ENCODE measurements around the gene SLC38A10.

DNA sequence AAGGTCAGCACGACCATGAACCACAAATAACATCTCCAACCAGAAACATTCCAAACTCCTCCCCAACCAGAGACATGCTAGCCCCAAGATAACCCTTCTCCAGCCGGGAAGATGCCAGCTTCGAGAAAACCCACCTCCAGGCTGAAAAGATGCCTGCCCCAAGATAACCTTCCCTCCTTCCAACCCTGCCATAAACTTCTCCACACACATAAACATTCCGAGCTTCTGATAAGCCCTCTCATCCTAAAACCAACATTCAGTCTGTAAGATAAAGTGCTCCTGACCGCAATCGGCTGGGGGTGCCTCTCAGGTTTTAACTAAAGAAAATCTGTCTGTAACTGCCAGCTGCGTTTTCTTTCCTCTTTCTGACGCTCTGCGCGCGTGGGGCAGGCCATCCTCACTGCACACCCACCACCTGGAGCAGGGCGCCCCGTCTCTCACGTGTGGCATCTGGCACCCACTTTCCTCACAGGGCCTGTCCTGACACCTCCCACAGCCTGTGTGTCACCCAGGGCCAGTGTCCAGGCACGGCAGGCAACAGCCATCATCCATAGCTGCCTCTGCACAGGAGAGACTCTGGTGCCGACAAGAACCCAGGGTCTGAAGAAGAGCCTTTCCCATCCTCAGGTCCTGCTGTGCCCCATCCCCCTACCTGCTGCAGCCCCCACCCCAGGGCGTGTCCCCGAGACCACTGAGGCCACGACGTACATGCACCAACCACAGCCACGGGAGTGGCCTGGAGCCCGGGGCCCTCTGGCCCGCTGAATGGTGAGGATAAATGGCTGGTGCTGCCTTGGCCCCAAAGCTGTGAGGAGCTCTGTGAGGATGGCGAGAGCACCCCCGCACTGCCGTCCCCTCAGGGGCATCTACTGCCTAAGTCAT is 59.9 kb downstream of the SLC38A10 start:
- TF ChIP-seq, protein P1, sequence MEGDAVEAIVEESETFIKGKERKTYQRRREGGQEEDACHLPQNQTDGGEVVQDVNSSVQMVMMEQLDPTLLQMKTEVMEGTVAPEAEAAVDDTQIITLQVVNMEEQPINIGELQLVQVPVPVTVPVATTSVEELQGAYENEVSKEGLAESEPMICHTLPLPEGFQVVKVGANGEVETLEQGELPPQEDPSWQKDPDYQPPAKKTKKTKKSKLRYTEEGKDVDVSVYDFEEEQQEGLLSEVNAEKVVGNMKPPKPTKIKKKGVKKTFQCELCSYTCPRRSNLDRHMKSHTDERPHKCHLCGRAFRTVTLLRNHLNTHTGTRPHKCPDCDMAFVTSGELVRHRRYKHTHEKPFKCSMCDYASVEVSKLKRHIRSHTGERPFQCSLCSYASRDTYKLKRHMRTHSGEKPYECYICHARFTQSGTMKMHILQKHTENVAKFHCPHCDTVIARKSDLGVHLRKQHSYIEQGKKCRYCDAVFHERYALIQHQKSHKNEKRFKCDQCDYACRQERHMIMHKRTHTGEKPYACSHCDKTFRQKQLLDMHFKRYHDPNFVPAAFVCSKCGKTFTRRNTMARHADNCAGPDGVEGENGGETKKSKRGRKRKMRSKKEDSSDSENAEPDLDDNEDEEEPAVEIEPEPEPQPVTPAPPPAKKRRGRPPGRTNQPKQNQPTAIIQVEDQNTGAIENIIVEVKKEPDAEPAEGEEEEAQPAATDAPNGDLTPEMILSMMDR (conservative IDR thresholded peaks at IDR 0.05), result no peak
- no peak for TF ChIP-seq ZFX (IDR thresholded peaks at IDR 0.05)

Measured in C4-2B (cell line).